ENCODE data around the gene TIFAB. TPM values are rescaled to one million over a fixed set of nuclear protein-coding genes. Genes with fewer than 3 reads are reported as not detected.
"Not testable (repeated sequence)": the region's sequence is repeated elsewhere in the genome, so short reads cannot be mapped to it uniquely, and the experiment has no call there.

The TIFAB gene
- total RNA-seq (2014; rRNA removed; shearing (Covaris generic)): not detected in 2 replicates

- Histone ChIP-seq H3K27me3 (replicated peaks) (peaks cover 19% of the 10 kb centered on the region), H3K36me3 (no peaks in the 10 kb centered on the region)
- no peak for DNase-seq (ENCODE audit: low read depth in 1 of 2, low spot score in 2 of 2)
Measured at GRCh38 chr5:135452321-135453030, at the start of gene TIFAB. Gene TIFAB, minus strand, starts transcription at chr5:135452351. Its CDS starts 2,412 bp downstream, at chr5:135449939.

GRCh38 chr5:135498637-135498995 lies 46.5 kb upstream of the TIFAB start:
- Histone ChIP-seq H3K9me3 (replicated peaks) (no peaks in the 10 kb centered on the region), H3K27ac (no peak overlapping the region), H3K4me1 (replicated peaks) (peaks cover 22% of the 10 kb centered on the region), H3K27me3 (replicated peaks) (no peaks in the 10 kb centered on the region), H3K4me3 (no peak overlapping the region), H3K36me3 (no peaks in the 10 kb centered on the region)
- peak in 1 of 2 experiments; percentile 32 for DNase-seq (ENCODE audit: low read depth in 1 of 2, low spot score in 2 of 2)

More at GRCh38 chr5:135452321-135453030, at the start of gene TIFAB:
- Histone ChIP-seq H3K27ac (no peak within 1 kb of the TSS), H3K4me3 (no peak within 1 kb of the TSS), H3K9me3 (replicated peaks) (no peaks in the 10 kb centered on the region), H3K4me1 (replicated peaks) (no peaks in the 10 kb centered on the region; the same call in 1 of the 2 replicates)

- H3K9me3 ChIP-seq (replicated peaks): no peaks in the 10 kb centered on the region
- H3K4me3 ChIP-seq: no peak overlapping the region
- H3K27ac ChIP-seq: no peak overlapping the region
- H3K4me1 ChIP-seq (replicated peaks): peaks cover 27% of the 10 kb centered on the region
- peak in 1 of 2 experiments; percentile 32 for DNase-seq (ENCODE audit: low read depth in 1 of 2, low spot score in 2 of 2)
- H3K36me3 ChIP-seq: no peaks in the 10 kb centered on the region
- no peaks in the 10 kb centered on the region for H3K27me3 ChIP-seq (replicated peaks)
Measured at GRCh38 chr5:135497971-135498636, 46.0 kb upstream of the TIFAB start.

- peak in 1 of 2 experiments; percentile 25 for DNase-seq (ENCODE audit: low read depth in 1 of 2, low spot score in 2 of 2)
- H3K4me1 ChIP-seq (replicated peaks): peaks cover 35% of the 10 kb centered on the region
- H3K27me3 ChIP-seq (replicated peaks); H3K4me3 ChIP-seq; H3K36me3 ChIP-seq; H3K27ac ChIP-seq; H3K9me3 ChIP-seq (replicated peaks): not testable (repeated sequence)
Measured at GRCh38 chr5:135495531-135495930, 43.4 kb upstream of the TIFAB start.

- peak overlapping the region; percentile 94 for H3K27ac ChIP-seq
- H3K36me3 ChIP-seq: no peaks in the 10 kb centered on the region
- H3K4me3 ChIP-seq: no peak overlapping the region
- no peaks in the 10 kb centered on the region for H3K27me3 ChIP-seq (replicated peaks)
- peak; percentile 81 to 89 for DNase-seq (ENCODE audit: low read depth in 1 of 2, low spot score in 2 of 2)
- peaks cover 43% of the 10 kb centered on the region for H3K4me1 ChIP-seq (replicated peaks)
- H3K9me3 ChIP-seq (replicated peaks): no peaks in the 10 kb centered on the region
Measured at GRCh38 chr5:135494196-135494595, 42.0 kb upstream of the TIFAB start.

- H3K9me3 ChIP-seq (replicated peaks): no peaks in the 10 kb centered on the region
- peaks cover 46% of the 10 kb centered on the region for H3K4me1 ChIP-seq (replicated peaks)
- H3K27ac ChIP-seq: peak overlapping the region; percentile 94
- peak; percentile 86 to 91 for DNase-seq (ENCODE audit: low read depth in 1 of 2, low spot score in 2 of 2)
- H3K4me3 ChIP-seq: no peak overlapping the region
- no peaks in the 10 kb centered on the region for H3K27me3 ChIP-seq (replicated peaks)
- H3K36me3 ChIP-seq: no peaks in the 10 kb centered on the region
Measured at GRCh38 chr5:135493406-135494180, 41.4 kb upstream of the TIFAB start.

GRCh38 chr5:135492319-135492626 lies 40.1 kb upstream of the TIFAB start:
- H3K36me3 ChIP-seq: no peaks in the 10 kb centered on the region
- H3K4me3 ChIP-seq: no peak overlapping the region
- DNase-seq (ENCODE audit: low read depth in 1 of 2, low spot score in 2 of 2): peak in 1 of 2 experiments; percentile 40
- H3K9me3 ChIP-seq (replicated peaks): no peaks in the 10 kb centered on the region
- no peaks in the 10 kb centered on the region for H3K27me3 ChIP-seq (replicated peaks)
- peaks cover 59% of the 10 kb centered on the region for H3K4me1 ChIP-seq (replicated peaks)
- H3K27ac ChIP-seq: no peak overlapping the region

- Histone ChIP-seq H3K4me3 (no peak overlapping the region), H3K9me3 (replicated peaks) (no peaks in the 10 kb centered on the region), H3K4me1 (replicated peaks) (peaks cover 61% of the 10 kb centered on the region), H3K27me3 (replicated peaks) (no peaks in the 10 kb centered on the region), H3K36me3 (no peaks in the 10 kb centered on the region), H3K27ac (no peak overlapping the region)
- DNase-seq (ENCODE audit: low read depth in 1 of 2, low spot score in 2 of 2): no peak
Measured at GRCh38 chr5:135491552-135492318, 39.6 kb upstream of the TIFAB start.

- no peak overlapping the region for H3K27ac ChIP-seq
- no peak overlapping the region for H3K4me3 ChIP-seq
- H3K27me3 ChIP-seq (replicated peaks): no peaks in the 10 kb centered on the region
- H3K36me3 ChIP-seq: no peaks in the 10 kb centered on the region
- no peak for DNase-seq (ENCODE audit: low read depth in 1 of 2, low spot score in 2 of 2)
- no peaks in the 10 kb centered on the region for H3K9me3 ChIP-seq (replicated peaks)
- peaks cover 61% of the 10 kb centered on the region for H3K4me1 ChIP-seq (replicated peaks)
Measured at GRCh38 chr5:135491038-135491551, 38.9 kb upstream of the TIFAB start.

- no peaks in the 10 kb centered on the region for H3K9me3 ChIP-seq (replicated peaks)
- H3K27me3 ChIP-seq (replicated peaks): no peaks in the 10 kb centered on the region
- H3K36me3 ChIP-seq: no peaks in the 10 kb centered on the region
- H3K4me3 ChIP-seq: no peak overlapping the region
- peaks cover 58% of the 10 kb centered on the region for H3K4me1 ChIP-seq (replicated peaks)
- DNase-seq (ENCODE audit: low read depth in 1 of 2, low spot score in 2 of 2): no peak
- no peak overlapping the region for H3K27ac ChIP-seq
Measured at GRCh38 chr5:135490245-135491037, 38.3 kb upstream of the TIFAB start.

- H3K4me1 ChIP-seq (replicated peaks): peaks cover 50% of the 10 kb centered on the region
- H3K27ac ChIP-seq: peak overlapping the region; percentile 67
- no peaks in the 10 kb centered on the region for H3K27me3 ChIP-seq (replicated peaks)
- no peaks in the 10 kb centered on the region for H3K36me3 ChIP-seq
- no peak overlapping the region for H3K4me3 ChIP-seq
- no peak for DNase-seq (ENCODE audit: low read depth in 1 of 2, low spot score in 2 of 2)
- H3K9me3 ChIP-seq (replicated peaks): no peaks in the 10 kb centered on the region
Measured at GRCh38 chr5:135489466-135490244, 37.5 kb upstream of the TIFAB start.

All from SJSA1 (cell line).